A549 (cell line): ENCODE measurements around the gene PDXP. TPM values are rescaled to one million over a fixed set of nuclear protein-coding genes. Genes with fewer than 3 reads are reported as not detected.
"Not testable (repeated sequence)": the region's sequence is repeated elsewhere in the genome, so short reads cannot be mapped to it uniquely, and the experiment has no call there.

Experiments used
- ATAC-seq, 2 experiments: fragments of 200-7000 bp in 1 of 2; fragments of >200 bp in 1 of 2; cut with Nextera tagmentation in 1 of 2; cut with Tn5 transposase in 1 of 2; 3 replicates each; pipeline versions ENCODE4 v1.8.0 to v1.9.1; 2018 to 2020; ENCODE audit warnings: mild to moderate bottlenecking in 1 of 2, moderate library complexity in 1 of 2
- CTCF ChIA-PET: fragments of 300-600 bp; sonication (Branson Sonifier 250); formaldehyde crosslinking; extraction: SDS; loops from one replicate; lab custom pipeline; 2021; ENCODE audit warnings: antibody characterized with exemption, inconsistent platforms; lab: Yijun Ruan, JAX
- POLR2A ChIA-PET: fragments of 350-600 bp; formaldehyde crosslinking; extraction: SDS; loops from one replicate; lab custom pipeline; 2021; ENCODE audit warnings: antibody characterized with exemption, inconsistent platforms; lab: Yijun Ruan, JAX
- DNase-seq, 2 experiments: peaks; one replicate each; pipeline versions ENCODE4 v3.0.0 to v3.0.0-alpha.2; 2011 to 2016; ENCODE audit warnings: low read depth in 1 of 2, low spot score in 1 of 2
- FAIRE-seq: peaks from 2 replicates; lab custom pipeline; 2011; peaks lifted over from hg19 to GRCh38; lab: Jason Lieb, UNC
- H3K27ac ChIP-seq, 2 experiments: fragments of >200 bp; sonication (Bioruptor Twin); formaldehyde crosslinking; 3 replicates each; pipeline ENCODE4 v1.5.1; 2016 to 2017
- H3K4me1 ChIP-seq: fragments of >200 bp; sonication (Bioruptor Twin); formaldehyde crosslinking; 3 replicates; pipeline ENCODE4 v1.6.1; 2016
- H3K4me2 ChIP-seq: fragments of >200 bp; sonication (Bioruptor Twin); formaldehyde crosslinking; 3 replicates; pipeline ENCODE4 v1.6.1; 2016
- H3K4me3 ChIP-seq: fragments of >200 bp; sonication (Bioruptor Twin); formaldehyde crosslinking; 3 replicates; pipeline ENCODE4 v1.5.1; 2016
- H3K9me3 ChIP-seq: fragments of >200 bp; sonication (Bioruptor Twin); formaldehyde crosslinking; 3 replicates; pipeline ENCODE4 v1.6.1; 2016
- BCL3 ChIP-seq: fragments of >200 bp; sonication (Bioruptor Twin); formaldehyde crosslinking; IDR thresholded peaks from 3 replicates; pipeline ENCODE4 v1.6.1; 2016
- CBX8 ChIP-seq: fragments of 200-600 bp; sonication (generic); IDR thresholded peaks from 2 replicates; pipeline ENCODE4 v1.6.1; 2016
- CEBPB ChIP-seq, 2 experiments: fragments of >200 bp in 1 of 2; sonication (Bioruptor Twin) in 1 of 2; formaldehyde crosslinking in 1 of 2; IDR thresholded peaks; 2 replicates each; pipeline ENCODE4 v1.6.1; 2012 to 2016
- EP300 ChIP-seq, 2 experiments: fragments of >200 bp; sonication (Bioruptor Twin); formaldehyde crosslinking; IDR thresholded peaks; 2 replicates in 1 of 2; 3 replicates in 1 of 2; pipeline ENCODE4 v1.6.1; 2016 to 2017
- HMGXB4 ChIP-seq: fragments of 250-450 bp; sonication (Bioruptor Pico); IDR thresholded peaks from 2 replicates; pipeline ENCODE4 v1.5.0; 2021; ENCODE audit warnings: mild to moderate bottlenecking, moderate library complexity, borderline replicate concordance
- HOXB5 ChIP-seq: fragments of 250-450 bp; sonication (Bioruptor Pico); IDR thresholded peaks from 2 replicates; pipeline ENCODE4 v1.5.0; 2020; ENCODE audit warnings: mild to moderate bottlenecking, moderate library complexity
- JUNB ChIP-seq: fragments of >200 bp; sonication (Bioruptor Twin); formaldehyde crosslinking; IDR thresholded peaks from 2 replicates; pipeline ENCODE4 v1.6.1; 2016
- MAFK ChIP-seq: fragments of 450-650 bp; IDR thresholded peaks from 2 replicates; pipeline ENCODE4 v1.6.1; 2014; ENCODE audit not compliant: partially characterized antibody
- POLR2A ChIP-seq: IDR thresholded peaks from 2 replicates; pipeline ENCODE4 v1.6.1; 2012; ENCODE audit warnings: mild to moderate bottlenecking, low read length
- TP53 ChIP-seq: fragments of 250-450 bp; sonication (Bioruptor Pico); IDR thresholded peaks from 2 replicates; pipeline ENCODE4 v1.5.0; 2021; ENCODE audit warnings: mild to moderate bottlenecking, moderate library complexity
- WGBS: methylation state at CpG from one replicate; pipeline ENCODE4 v1.1.6; 2017; ENCODE audit errors: missing lambda C conversion rate; 5-methylcytosine and 5-hydroxymethylcytosine counted together
- polyA plus RNA-seq, 4 experiments: library from polyadenylated mRNA; depleted of rRNA in 3 of 4; stranded (reverse); fragments of >200 nt; fragmentation: RNase III in 1 of 4; extraction: RNeasy Plus Mini Kit Qiagen cat#74134 plus additional on column Dnase treatment in 1 of 4; gene quantifications; 2 replicates in 3 of 4; 3 replicates in 1 of 4; pipeline ENCODE4 v1.2.3, GENCODE V29; 2011 to 2017

Gene PDXP
- polyA plus RNA-seq, 2 of the 4 experiments (the other 2 are of a cell fraction) = 11.5 to 13.1 TPM

- no peak for TF ChIP-seq HMGXB4 (CRISPR knock-in tag)
Observed at GRCh38 chr22:37690407-37690806, 31.9 kb downstream of the PDXP start (continued).

GRCh38 chr22:37690901-37691504 lies 32.5 kb downstream of the PDXP start:
- Histone ChIP-seq H3K9me3 (no peaks in the 10 kb centered on the region), H3K4me3 (no peak overlapping the region), H3K27ac (no peak overlapping the region), H3K4me2 (no peak overlapping the region), H3K4me1 (peaks cover 11% of the 10 kb centered on the region; the same call in 1 of the 3 replicates)
- CTCF ChIA-PET = interaction anchor here (1.0 kb wide), 2 partner anchors 9 to 48 kb away, joined by 3 to 4 read pairs; no protein-coding TSS in a partner anchor
- ATAC-seq (no peak), DNase-seq (no peak), FAIRE-seq (no peak)
- POLR2A ChIA-PET = no interaction called here
- no peak for TF ChIP-seq BCL3
- 98% methylated on average over 9 of the region's 18 CpGs for WGBS

GRCh38 chr22:37692627-37693285 lies 34.2 kb downstream of the PDXP start:
- ChIA-PET POLR2A (no interaction called here), CTCF (interaction anchor here (0.8 to 1.4 kb wide), 5 partner anchors 11 to 220 kb away, joined by 3 to 4 read pairs (median 3); no protein-coding TSS in a partner anchor)
- Histone ChIP-seq H3K4me2 (no peak overlapping the region), H3K4me1 (peaks cover 12% of the 10 kb centered on the region; the same call in 1 of the 3 replicates), H3K9me3 (no peaks in the 10 kb centered on the region), H3K27ac (no peak overlapping the region), H3K4me3 (no peak overlapping the region)
- ATAC-seq (no peak), DNase-seq (no peak), FAIRE-seq (no peak)
- TF ChIP-seq JUNB (no peak), MAFK (no peak), CBX8 (no peak), POLR2A (no peak), EP300 (IDR thresholded peaks at IDR 0.05) (no peak), BCL3 (no peak), HOXB5 (CRISPR knock-in tag) (no peak), CEBPB (IDR thresholded peaks at IDR 0.05) (no peak), TP53 (CRISPR knock-in tag) (no peak)
- 93% methylated on average over 10 of the region's 15 CpGs for WGBS

- FAIRE-seq, H3K4me3 ChIP-seq, POLR2A ChIA-PET, H3K4me2 ChIP-seq, H3K9me3 ChIP-seq, H3K4me1 ChIP-seq, H3K27ac ChIP-seq, ATAC-seq, DNase-seq: not testable (repeated sequence)
- WGBS = 92% methylated on average over 7 of the region's 7 CpGs
- CTCF ChIA-PET = interaction anchor here (0.7 to 1.2 kb wide), 3 partner anchors 50 to 87 kb away, joined by 3 to 4 read pairs (median 3); no protein-coding TSS in a partner anchor
Observed at GRCh38 chr22:37694131-37694530, 35.6 kb downstream of the PDXP start.

GRCh38 chr22:37696260-37696656 lies 37.7 kb downstream of the PDXP start:
- WGBS = 77% methylated on average over 13 of the region's 13 CpGs
- peak overlapping the region; percentile 55 for H3K4me2 ChIP-seq
- not testable (repeated sequence) for H3K27ac ChIP-seq, ATAC-seq, H3K4me3 ChIP-seq, H3K4me1 ChIP-seq, DNase-seq, H3K9me3 ChIP-seq, FAIRE-seq
- ChIA-PET CTCF (interaction anchor here (0.7 to 1.5 kb wide), 4 partner anchors 30 to 93 kb away, joined by 3 read pairs; partner anchors contain the start of gene PDXP), POLR2A (interaction anchor here (1.1 to 1.6 kb wide), 2 partner anchors 10 to 38 kb away, joined by 3 read pairs; partner anchors contain the start of genes NOL12 and PDXP)
